Stimulated activated CD8-positive, alpha-beta memory T cell treated with anti-CD3 and anti-CD28 coated beads, Interleukin-4, amount 100 ng/mL, for 48 hours (primary cell): ENCODE data around the gene ARL6IP6.
"Not testable (repeated sequence)": the region's sequence is repeated elsewhere in the genome, so short reads cannot be mapped to it uniquely, and the experiment has no call there.

Experiments used
- DNase-seq: peaks from one replicate; pipeline ENCODE4 v3.0.0-alpha.2; 2020

Gene ARL6IP6

GRCh38 chr2:152723918-152724317 is 5.5 kb downstream of the ARL6IP6 start:
- no peak for DNase-seq

- DNase-seq: no peak
Observed at GRCh38 chr2:152729844-152730243, 11.4 kb downstream of the ARL6IP6 start.

- DNase-seq: no peak
Observed at GRCh38 chr2:152730591-152731333, 12.3 kb downstream of the ARL6IP6 start.

DNA sequence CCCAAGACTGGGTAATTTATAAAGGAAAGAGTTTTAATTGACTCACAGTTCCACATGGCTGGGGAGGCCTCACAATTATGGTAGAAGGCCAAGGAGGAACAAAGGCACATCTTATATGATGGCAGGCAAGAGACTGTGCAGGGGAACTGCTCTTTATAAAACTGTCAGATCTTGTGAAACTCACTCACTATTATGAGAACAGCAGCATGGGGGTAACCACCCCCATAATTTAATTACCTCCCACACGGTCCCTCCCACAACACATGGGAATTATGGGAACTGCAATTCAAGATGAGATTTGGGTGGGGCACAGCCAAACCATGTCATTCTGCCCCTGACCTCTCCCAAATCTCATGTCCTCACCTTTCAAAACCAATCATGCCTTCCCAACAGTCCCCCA is 19.1 kb downstream of the ARL6IP6 start:
- DNase-seq: not testable (repeated sequence)

- DNase-seq: no peak
Observed at GRCh38 chr2:152738438-152738837, 20.0 kb downstream of the ARL6IP6 start.

DNA sequence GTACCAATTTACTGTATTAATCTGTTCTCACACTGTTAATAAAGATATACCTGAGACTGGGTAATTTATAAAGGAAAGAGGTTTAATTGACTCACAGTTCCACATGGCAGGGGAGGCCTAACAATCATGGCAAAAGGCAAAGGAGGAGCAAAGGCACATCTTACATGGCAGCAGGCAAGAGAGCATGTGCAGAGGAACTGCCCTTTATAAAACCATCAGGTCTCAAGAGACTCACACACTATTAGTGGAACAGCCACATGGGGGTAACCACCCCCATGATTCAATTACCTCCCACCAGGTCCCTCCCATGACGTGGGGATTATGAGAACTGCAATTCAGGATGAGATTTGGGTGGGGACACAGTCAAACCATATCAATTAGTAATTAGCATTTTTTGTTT is 21.3 kb downstream of the ARL6IP6 start:
- not testable (repeated sequence) for DNase-seq

DNA sequence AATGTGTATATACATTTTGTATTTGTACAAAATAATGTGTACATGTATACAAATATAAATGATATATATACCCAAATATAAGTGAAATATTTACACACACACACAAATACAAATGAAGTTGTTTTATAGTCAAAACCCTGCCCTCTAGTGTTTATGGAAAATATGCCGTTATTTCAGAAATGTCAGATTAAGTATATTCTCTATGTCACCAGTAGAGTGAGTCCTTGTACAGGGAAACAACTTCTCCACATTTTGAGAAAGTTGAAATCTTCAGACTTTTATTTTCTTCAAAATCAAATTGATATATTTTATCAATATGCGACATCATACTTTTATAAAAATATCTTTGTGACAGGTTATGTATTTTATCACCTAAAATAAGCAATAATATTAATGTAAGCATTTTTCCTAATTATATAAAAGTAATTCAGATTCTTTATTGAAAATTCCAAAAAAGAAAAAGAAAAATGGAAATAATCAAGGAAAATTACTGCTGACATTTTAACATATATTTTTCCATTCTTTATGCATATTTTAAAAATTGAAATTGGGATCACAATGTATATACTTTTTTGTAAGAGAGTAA is 22.4 kb downstream of the ARL6IP6 start:
- DNase-seq: no peak

GRCh38 chr2:152743002-152743401 is 24.6 kb downstream of the ARL6IP6 start:
- no peak for DNase-seq

DNA sequence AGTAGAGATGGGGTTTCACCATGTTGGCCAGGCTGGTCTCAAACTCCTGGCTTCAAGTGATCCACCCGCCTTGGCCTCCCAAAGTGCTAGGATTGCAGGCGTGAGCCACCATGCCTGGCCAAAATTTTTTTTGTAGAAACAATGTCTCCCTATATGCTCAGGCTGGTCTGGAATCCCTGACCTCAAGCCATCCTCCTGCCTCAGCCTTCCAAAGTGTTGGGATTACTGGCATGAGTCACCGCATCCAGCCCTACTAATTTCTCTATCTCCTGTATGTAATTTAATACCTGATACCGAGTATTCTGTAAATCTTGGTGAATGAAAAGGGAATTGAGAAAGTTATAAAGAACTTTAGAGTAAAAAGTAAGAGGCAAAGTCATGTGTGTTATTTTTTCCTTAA is 29.3 kb downstream of the ARL6IP6 start:
- DNase-seq: not testable (repeated sequence)

- no peak for DNase-seq
Observed at GRCh38 chr2:152755029-152755428, 36.6 kb downstream of the ARL6IP6 start.

GRCh38 chr2:152759290-152760072 is 41.1 kb downstream of the ARL6IP6 start:
- no peak for DNase-seq

DNA sequence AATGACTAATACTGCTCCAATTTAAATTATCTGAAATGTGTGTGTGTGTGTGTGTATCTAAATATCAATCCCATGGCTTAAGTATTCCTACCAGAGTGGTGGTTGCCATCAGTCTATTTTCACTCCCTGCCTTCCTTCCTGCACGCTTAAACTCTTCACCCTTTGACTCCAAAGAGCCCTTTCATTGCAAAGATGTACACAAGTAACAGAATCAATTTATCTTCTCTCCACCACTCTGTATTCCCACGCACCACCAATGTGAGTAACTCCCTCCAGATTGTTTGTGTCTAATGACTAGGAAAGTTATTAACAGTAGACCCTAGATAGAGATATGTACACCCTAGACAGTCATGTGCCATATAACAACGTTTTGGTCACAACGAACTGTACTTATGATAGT is 42.8 kb downstream of the ARL6IP6 start:
- no peak for DNase-seq

- DNase-seq: no peak
Observed at GRCh38 chr2:152762202-152762601, 43.8 kb downstream of the ARL6IP6 start.

- DNase-seq: not testable (repeated sequence)
Observed at GRCh38 chr2:152763208-152763607, 44.8 kb downstream of the ARL6IP6 start.

DNA sequence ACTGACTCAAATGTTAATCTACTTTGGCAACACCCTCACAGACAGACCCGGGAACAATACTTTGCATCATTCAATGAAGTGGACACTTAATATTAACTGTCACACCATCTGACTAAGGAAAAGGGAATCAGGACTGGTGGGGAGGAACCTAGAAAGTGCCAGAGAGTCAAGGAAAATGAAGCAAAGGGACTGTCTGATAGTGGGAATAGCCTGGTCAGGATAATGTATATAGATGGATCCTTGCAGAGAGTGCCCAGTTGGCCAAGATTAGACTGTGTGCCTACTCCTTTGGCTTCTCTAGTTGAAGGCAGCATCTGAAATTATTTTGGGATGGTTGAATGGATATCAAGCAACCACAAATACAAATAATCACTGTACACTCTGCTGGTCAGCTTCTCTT is 45.2 kb downstream of the ARL6IP6 start:
- DNase-seq: no peak

GRCh38 chr2:152766928-152767327 is 48.5 kb downstream of the ARL6IP6 start:
- DNase-seq: no peak

DNA sequence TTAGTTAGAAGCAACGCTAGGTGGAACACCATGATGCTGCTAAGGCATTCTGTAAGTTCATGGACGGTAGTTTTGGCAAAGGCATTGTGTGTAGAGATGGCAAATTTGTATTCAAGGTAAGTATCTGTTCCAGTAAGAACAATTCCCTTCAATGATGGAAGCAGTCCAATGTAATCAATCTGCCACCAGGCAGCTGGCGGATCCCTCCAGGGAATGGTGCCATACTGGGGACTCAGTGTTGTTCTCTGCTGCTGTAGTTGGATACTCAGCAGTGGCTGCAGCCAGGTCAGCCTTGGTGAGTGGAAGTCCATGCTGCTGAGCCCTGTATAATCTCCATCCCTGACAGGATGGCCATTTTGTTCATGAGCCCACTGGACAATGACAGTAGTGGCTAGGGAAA is 62.8 kb downstream of the ARL6IP6 start:
- no peak for DNase-seq

DNA sequence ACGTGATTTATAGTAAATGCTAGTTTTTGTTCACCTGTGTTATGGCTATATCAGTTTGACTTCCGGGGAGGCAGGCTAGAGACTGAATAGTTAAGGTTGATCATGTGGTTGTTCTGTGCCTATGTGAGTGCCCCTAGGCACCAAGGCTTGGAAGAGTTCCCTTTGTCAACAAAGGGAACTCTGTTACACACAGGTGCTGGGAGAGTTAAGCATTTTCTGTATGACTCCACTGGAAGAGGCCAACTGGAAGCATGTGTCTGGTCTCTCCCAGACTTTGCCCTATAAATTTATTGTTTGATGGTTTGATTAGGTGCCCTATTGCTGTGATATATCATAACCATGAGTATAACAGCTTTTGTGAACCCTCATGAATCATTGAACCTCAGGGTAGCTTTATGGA is 63.8 kb downstream of the ARL6IP6 start:
- DNase-seq: no peak

- no peak for DNase-seq
Observed at GRCh38 chr2:152790883-152791282, 72.5 kb downstream of the ARL6IP6 start.

GRCh38 chr2:152791979-152792378 is 73.6 kb downstream of the ARL6IP6 start:
- DNase-seq: no peak

GRCh38 chr2:152792974-152793373 is 74.6 kb downstream of the ARL6IP6 start:
- DNase-seq: no peak

- DNase-seq: no peak
Observed at GRCh38 chr2:152796941-152797340, 78.5 kb downstream of the ARL6IP6 start.

GRCh38 chr2:152804687-152805408 is 86.4 kb downstream of the ARL6IP6 start:
- DNase-seq: no peak
